K562 (cell line): ENCODE results near the gene GPR107. TPM values are rescaled to one million over a fixed set of nuclear protein-coding genes. Genes with fewer than 3 reads are reported as not detected.

Experiments used
- CHD7 ChIP-seq: fragments of 200-600 bp; sonication (generic); IDR thresholded peaks from one replicate; pipeline ENCODE4 v1.6.1; 2012; ENCODE audit warnings: mild to moderate bottlenecking, low read depth, low read length, inconsistent platforms
- E2F1 ChIP-seq: sonication (generic); formaldehyde crosslinking; IDR thresholded peaks from 2 replicates; pipeline ENCODE4 v1.8.1; 2023; ENCODE audit warnings: mild to moderate bottlenecking, missing genetic modification reagents, moderate library complexity
- MLLT1 ChIP-seq, 2 experiments: fragments of 450-650 bp; IDR thresholded peaks; 2 replicates each; pipeline ENCODE4 v1.6.1; 2016
- USF2 ChIP-seq: sonication (generic); formaldehyde crosslinking; IDR thresholded peaks from 2 replicates; pipeline ENCODE4 v1.5.0; 2020; ENCODE audit warnings: missing genetic modification reagents
- polyA plus RNA-seq, 8 experiments: library from polyadenylated mRNA; depleted of rRNA in 4 of 8; stranded (reverse) in 5 of 8; unstranded in 3 of 8; fragments of >200 nt; fragmentation: Nextera tagmentation in 2 of 8; fragmentation: Illumina TruSeq in 1 of 8; extraction: Ambion mirVana in 2 of 8; extraction: Trizol in 1 of 8; gene quantifications; 2 replicates each; pipeline versions ENCODE4 v1.2.1 to v1.2.3, GENCODE V29; 2011 to 2014; ENCODE audit warnings: inconsistent platforms in 1 of 8, missing spikeins in 1 of 8
- total RNA-seq, 7 experiments: library from RNA; depleted of rRNA in 6 of 7; stranded (reverse); fragments of >200 nt in 6 of 7; fragmentation: Illumina TruSeq in 2 of 7; extraction: Trizol in 2 of 7; gene quantifications; 2 replicates each; pipeline versions ENCODE4 v1.2.1 to v1.2.3, GENCODE V29; 2011 to 2021; ENCODE audit warnings: low replicate concordance in 1 of 7

GPR107 gene
- total and polyA plus RNA-seq, 9 of the 15 experiments (the other 6 are each of a cell fraction or from before 2014, with no cell fraction given): 3.2 to 34.6 (median 14.4) TPM

GRCh38 chr9:130126721-130127433 is 73.2 kb downstream of the GPR107 start (continued):
- no peak for TF ChIP-seq CHD7
- TF ChIP-seq E2F1 (CRISPR knock-in tag): no peak
- TF ChIP-seq MLLT1 (IDR thresholded peaks at IDR 0.05): no peak
- TF ChIP-seq USF2 (CRISPR knock-in tag): no peak
- TF ChIP-seq, all 486 proteins: peak for 0
